K562 (cell line): Measurements from ENCODE around the gene SF3A2.

Experiments used
- HMBOX1 ChIP-seq: sonication (generic); IDR thresholded peaks from 2 replicates; pipeline ENCODE4 v1.6.1; 2016
- IRF2 ChIP-seq: sonication (generic); formaldehyde crosslinking; IDR thresholded peaks from 2 replicates; pipeline ENCODE4 v1.8.1; 2022; ENCODE audit warnings: mild to moderate bottlenecking, missing genetic modification reagents
- L3MBTL2 ChIP-seq: fragments of 450-650 bp; IDR thresholded peaks from 2 replicates; pipeline ENCODE4 v1.6.1; 2016; ENCODE audit warnings: mild to moderate bottlenecking, moderate library complexity
- POLR2AphosphoS5 ChIP-seq: IDR thresholded peaks from 2 replicates; pipeline ENCODE4 v1.6.1; 2011; ENCODE audit warnings: mild to moderate bottlenecking, low read depth, low read length, moderate library complexity; ENCODE audit not compliant: control insufficient read depth, insufficient read depth
- POU5F1 ChIP-seq: fragments of 150-350 bp; IDR thresholded peaks from 2 replicates; pipeline ENCODE4 v1.6.1; 2014; ENCODE audit warnings: borderline replicate concordance, low read length, low read depth, mild to moderate bottlenecking; ENCODE audit not compliant: partially characterized antibody
- RUNX1 ChIP-seq: sonication (generic); IDR thresholded peaks from 2 replicates; pipeline ENCODE4 v1.6.1; 2016; ENCODE audit warnings: antibody characterized with exemption, low read depth
- TAF1 ChIP-seq: IDR thresholded peaks from 2 replicates; pipeline ENCODE4 v1.6.1; 2011; ENCODE audit warnings: mild to moderate bottlenecking, low read length, moderate library complexity; ENCODE audit not compliant: insufficient read depth, control insufficient read depth, severe bottlenecking; ENCODE audit errors: extremely low read depth
- ZBTB2 ChIP-seq: fragments of 450-650 bp; IDR thresholded peaks from 2 replicates; pipeline ENCODE4 v1.6.1; 2016; ENCODE audit warnings: antibody characterized with exemption
- ZNF274 ChIP-seq: IDR thresholded peaks from 2 replicates; pipeline ENCODE4 v1.6.1; 2011; ENCODE audit warnings: low read depth, mild to moderate bottlenecking, low read length, moderate library complexity, borderline replicate concordance
- ZNF551 ChIP-seq: fragments of 250-450 bp; sonication (Bioruptor Pico); IDR thresholded peaks from 2 replicates; pipeline ENCODE4 v1.5.0; 2021; ENCODE audit warnings: mild to moderate bottlenecking, moderate library complexity

- TF ChIP-seq IRF2 (CRISPR knock-in tag) = no peak
- TF ChIP-seq ZNF274 = no peak
- no peak for TF ChIP-seq ZNF551 (CRISPR knock-in tag)
- TF ChIP-seq POU5F1 = no peak
- no peak for TF ChIP-seq HMBOX1
- no peak for TF ChIP-seq ZBTB2
- TF ChIP-seq RUNX1 = no peak
- no peak for TF ChIP-seq POLR2AphosphoS5
- TF ChIP-seq TAF1 = no peak
- no peak for TF ChIP-seq L3MBTL2
These were observed 39.4 kb upstream of the SF3A2 start for GRCh38 chr19:2197270-2197669.
